LNCaP clone FGC (cell line): ENCODE data around the gene NR4A3.

ENCODE experiments used
- DNase-seq: peaks from one replicate; pipeline ENCODE4 v3.0.0-alpha.2; 2011; ENCODE audit warnings: low read depth
- H3K4me3 ChIP-seq: 2 replicates; pipeline ENCODE4 v1.5.1; 2011; ENCODE audit warnings: mild to moderate bottlenecking, low read depth, low read length, control low read depth
- CTCF ChIP-seq: IDR thresholded peaks from 2 replicates; pipeline ENCODE4 v1.5.1; 2012; ENCODE audit warnings: mild to moderate bottlenecking; ENCODE audit not compliant: control insufficient read depth, insufficient read depth; ENCODE audit errors: extremely low read depth

NR4A3 gene

GRCh38 chr9:99783799-99784198 is 37.9 kb upstream of the NR4A3 start:
- TF ChIP-seq CTCF, result no peak
- H3K4me3 ChIP-seq, result no peak overlapping the region
- no peak for DNase-seq

- H3K4me3 ChIP-seq, result no peak overlapping the region
- TF ChIP-seq CTCF, result no peak
- no peak for DNase-seq
These were observed 36.6 kb upstream of the NR4A3 start for GRCh38 chr9:99785010-99785590.

- H3K4me3 ChIP-seq, result no peak overlapping the region
- no peak for DNase-seq
- no peak for TF ChIP-seq CTCF
These were observed 34.1 kb upstream of the NR4A3 start for GRCh38 chr9:99787556-99787955.

GRCh38 chr9:99793528-99793927 is 28.2 kb upstream of the NR4A3 start:
- H3K4me3 ChIP-seq, result no peak overlapping the region
- no peak for DNase-seq
- no peak for TF ChIP-seq CTCF

- no peak overlapping the region for H3K4me3 ChIP-seq
- no peak for TF ChIP-seq CTCF
- DNase-seq, result no peak
These were observed 25.5 kb upstream of the NR4A3 start for GRCh38 chr9:99796231-99796630.

GRCh38 chr9:99801775-99802174 is 19.9 kb upstream of the NR4A3 start:
- TF ChIP-seq CTCF, result no peak
- DNase-seq, result no peak
- H3K4me3 ChIP-seq, result no peak overlapping the region

- DNase-seq, result no peak
- TF ChIP-seq CTCF, result no peak
- H3K4me3 ChIP-seq, result no peak overlapping the region
These were observed 18.0 kb upstream of the NR4A3 start for GRCh38 chr9:99803694-99804093.
